GM18868 (cell line): ENCODE data around the gene ADAM23.

Experiments used
- ATAC-seq: cut with Tn5 transposase; IDR thresholded peaks from one replicate; pipeline ENCODE4 v1.9.1; 2021; ENCODE audit warnings: mild to moderate bottlenecking, moderate library complexity; ENCODE audit not compliant: unreplicated experiment

The ADAM23 gene

DNA sequence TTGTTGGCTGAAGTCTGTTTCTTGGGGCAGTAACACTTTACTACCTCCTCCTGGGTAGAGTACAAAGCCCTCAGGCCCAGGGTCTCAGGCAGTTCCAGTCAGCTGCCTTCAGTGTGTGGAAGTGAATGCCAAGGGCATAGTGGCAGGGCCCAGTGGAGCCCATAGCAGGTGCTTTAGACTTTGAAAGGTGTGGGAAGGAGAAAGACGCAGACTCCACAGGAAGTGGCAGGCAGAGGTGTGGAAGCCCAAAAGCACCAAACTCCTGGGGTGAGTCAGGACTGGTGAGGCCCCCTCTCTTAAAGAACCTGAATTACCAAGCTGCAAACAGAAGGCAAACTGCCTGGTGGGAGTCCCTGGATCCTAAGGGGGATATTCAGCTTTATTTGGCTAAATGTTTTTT is 45.3 kb downstream of the ADAM23 start:
- no peak for ATAC-seq

GRCh38 chr2:206494061-206494460 is 50.7 kb downstream of the ADAM23 start:
- ATAC-seq: no peak

GRCh38 chr2:206502729-206503128 is 59.4 kb downstream of the ADAM23 start:
- ATAC-seq: no peak

GRCh38 chr2:206511283-206511682 is 68.0 kb downstream of the ADAM23 start:
- no peak for ATAC-seq

GRCh38 chr2:206512999-206513398 is 69.7 kb downstream of the ADAM23 start:
- ATAC-seq: no peak

- ATAC-seq: no peak
These were observed 72.2 kb downstream of the ADAM23 start for GRCh38 chr2:206515580-206515979.

GRCh38 chr2:206518997-206519396 is 75.7 kb downstream of the ADAM23 start:
- ATAC-seq: no peak

GRCh38 chr2:206520450-206520849 is 77.1 kb downstream of the ADAM23 start:
- no peak for ATAC-seq

- ATAC-seq: no peak
These were observed 77.8 kb downstream of the ADAM23 start for GRCh38 chr2:206521115-206521514.

- ATAC-seq: no peak
These were observed 78.3 kb downstream of the ADAM23 start for GRCh38 chr2:206521612-206522011.

DNA sequence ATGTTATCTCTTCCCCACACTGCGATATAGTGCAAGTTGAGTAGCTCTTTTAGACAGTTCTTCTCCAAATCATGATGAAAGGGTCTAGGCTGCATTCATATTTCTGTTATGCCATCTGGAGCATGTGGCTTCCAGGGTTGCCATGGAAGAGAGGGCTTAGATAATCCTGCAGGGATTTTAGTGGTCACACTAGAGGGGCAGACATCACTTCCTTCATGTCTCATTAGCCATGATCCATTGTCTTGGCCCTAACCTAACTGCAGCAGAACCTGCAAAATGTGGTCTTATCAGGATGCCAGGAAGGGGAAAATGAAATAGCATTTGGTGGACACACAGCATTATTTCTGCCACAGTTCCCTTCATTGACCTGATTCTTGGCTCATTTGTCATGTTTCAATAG is 83.1 kb downstream of the ADAM23 start:
- ATAC-seq: no peak

DNA sequence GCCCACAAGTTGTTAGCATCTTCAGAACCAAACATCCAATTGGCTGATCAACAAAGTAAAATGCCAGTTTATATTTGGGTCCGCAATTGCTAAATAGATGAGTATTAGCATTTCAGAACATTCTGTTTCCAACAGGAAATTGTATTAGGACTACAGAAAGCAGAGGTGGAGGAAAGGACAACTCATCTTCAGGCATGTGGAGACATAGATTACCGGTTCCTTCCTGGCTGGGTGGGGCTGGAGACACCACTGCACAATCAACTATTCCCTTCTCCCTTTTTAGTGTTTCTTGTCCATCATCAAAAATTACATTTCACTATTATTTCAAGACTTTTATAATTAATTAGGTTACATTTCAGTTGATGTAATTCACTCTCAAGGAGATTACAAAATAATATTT is 83.8 kb downstream of the ADAM23 start:
- ATAC-seq: no peak

DNA sequence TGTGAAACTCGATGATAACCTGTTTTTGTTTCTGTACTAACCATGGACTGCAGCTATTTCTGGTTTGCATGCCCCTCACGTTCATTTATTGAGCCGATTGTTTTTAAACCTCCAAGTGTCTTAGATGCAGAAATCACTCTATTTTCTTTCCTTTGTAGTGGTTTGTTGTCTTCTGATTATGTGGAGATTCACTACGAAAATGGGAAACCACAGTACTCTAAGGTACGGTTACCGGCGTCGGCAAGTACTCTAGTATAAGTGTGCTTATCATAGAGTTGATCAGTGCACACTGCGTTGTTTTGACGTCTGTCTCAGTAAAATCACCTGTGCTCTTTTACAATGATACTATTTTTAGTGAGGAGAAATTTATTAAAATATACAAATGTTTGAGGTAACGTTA is 87.4 kb downstream of the ADAM23 start:
- ATAC-seq: no peak

- ATAC-seq: no peak
These were observed 88.7 kb downstream of the ADAM23 start for GRCh38 chr2:206531996-206532543.

GRCh38 chr2:206533977-206534376 is 90.6 kb downstream of the ADAM23 start:
- no peak for ATAC-seq

GRCh38 chr2:206535260-206535986 is 92.1 kb downstream of the ADAM23 start:
- ATAC-seq: no peak

- no peak for ATAC-seq
These were observed 97.4 kb downstream of the ADAM23 start for GRCh38 chr2:206540757-206541156.

DNA sequence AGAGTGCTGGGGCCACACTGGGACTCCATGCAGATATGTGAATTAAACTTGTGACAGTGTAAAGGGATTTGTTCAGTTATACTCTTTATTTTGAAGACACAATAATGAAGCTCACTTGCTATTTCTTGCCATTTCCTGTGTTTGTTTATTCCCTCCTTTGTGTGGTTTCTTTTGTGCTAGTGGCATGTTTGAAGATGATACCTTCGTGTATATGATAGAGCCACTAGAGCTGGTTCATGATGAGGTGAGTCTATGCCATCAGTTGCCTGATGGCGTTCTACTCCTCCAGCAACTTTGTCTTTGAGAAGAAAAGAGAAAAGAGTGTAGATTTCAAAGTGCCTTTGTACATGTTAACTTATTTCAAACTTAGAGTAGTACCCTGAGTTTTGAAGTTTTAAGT is 99.7 kb downstream of the ADAM23 start:
- ATAC-seq: no peak

DNA sequence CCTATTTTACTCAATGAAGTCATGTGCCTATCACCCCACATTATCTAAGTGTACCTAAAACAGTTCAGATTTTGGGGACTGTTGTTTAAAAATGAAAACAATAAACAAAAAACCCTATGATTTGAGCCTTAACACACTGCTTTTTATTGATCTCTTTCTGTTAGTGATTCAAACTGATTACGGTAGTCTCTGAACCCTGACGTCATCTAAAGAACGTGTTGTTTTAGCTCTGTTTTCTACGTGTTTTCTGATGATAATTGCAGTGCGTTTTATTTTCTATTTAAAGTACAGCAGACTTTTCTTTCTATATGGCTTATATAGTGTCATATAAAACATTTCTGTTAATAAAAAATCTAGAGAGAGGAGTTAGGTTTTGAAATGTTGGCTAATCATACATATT is 105.1 kb downstream of the ADAM23 start:
- ATAC-seq: no peak

- no peak for ATAC-seq
These were observed 112.4 kb downstream of the ADAM23 start for GRCh38 chr2:206555721-206556120.

DNA sequence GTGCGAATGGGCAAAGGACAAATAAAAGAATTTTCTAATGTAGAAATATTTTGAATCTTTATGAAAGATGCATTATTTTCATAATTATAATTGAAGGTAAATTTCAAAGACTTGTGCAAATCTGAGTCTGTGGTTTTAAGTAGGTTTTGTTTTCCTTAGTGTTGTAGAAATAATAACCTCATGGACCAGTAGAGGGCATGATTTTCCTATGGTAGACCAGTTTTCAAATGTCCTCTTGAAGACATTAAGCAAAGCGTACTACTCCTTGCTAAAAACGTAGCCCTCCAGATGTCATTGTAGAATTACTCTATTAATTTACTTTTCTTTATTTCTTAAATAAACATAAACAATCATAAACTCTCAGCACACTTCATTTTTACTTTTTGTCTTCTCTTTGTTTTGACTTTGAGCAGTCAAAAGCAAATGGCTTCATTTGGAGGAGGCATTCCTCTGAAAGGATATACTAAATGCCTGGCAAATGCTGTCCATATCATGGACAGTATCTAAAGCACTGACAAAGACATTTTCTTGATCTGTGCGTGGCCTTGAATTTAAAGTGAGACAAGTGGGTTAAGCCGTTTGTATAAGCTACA is 113.1 kb downstream of the ADAM23 start:
- peak; percentile 58 for ATAC-seq

GRCh38 chr2:206557321-206557720 is 114.0 kb downstream of the ADAM23 start:
- ATAC-seq: no peak

DNA sequence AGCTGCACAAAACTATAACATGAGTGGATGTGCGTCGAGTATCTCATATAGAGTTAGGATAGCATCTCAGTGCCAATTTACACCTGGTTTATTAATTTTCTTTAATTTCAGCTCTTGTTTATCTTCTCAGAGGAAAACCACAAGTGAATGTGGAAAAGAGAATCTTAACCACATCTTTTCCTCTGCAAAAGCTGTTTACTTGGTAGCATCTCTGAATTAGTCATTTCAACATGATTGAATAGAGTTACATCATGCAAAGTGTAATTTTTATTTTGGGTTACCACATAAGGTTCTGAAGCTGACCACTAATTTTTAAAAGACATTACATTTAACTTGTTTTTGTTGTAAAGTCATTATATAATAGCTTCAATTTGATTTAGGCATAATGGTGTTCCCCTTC is 115.2 kb downstream of the ADAM23 start:
- ATAC-seq: no peak
